Type B pancreatic cell (in vitro differentiated cells): ENCODE results near the gene ZNF780B. TPM values are rescaled to one million over a fixed set of nuclear protein-coding genes. Genes with fewer than 3 reads are reported as not detected.

Experiments used
- DNase-seq: peaks from one replicate; pipeline ENCODE4 v3.0.0; 2021; ENCODE audit warnings: mixed read lengths; ENCODE audit not compliant: unreplicated experiment; ENCODE audit errors: extremely low spot score
- H3K27ac Mint-ChIP-seq: 2 replicates; pipeline ENCODE4 v1.8.0; 2021; ENCODE audit warnings: mild to moderate bottlenecking, mixed read lengths
- H3K27me3 Mint-ChIP-seq: 2 replicates; pipeline ENCODE4 v1.8.0; 2021; ENCODE audit warnings: mixed read lengths
- H3K36me3 Mint-ChIP-seq: 2 replicates; pipeline ENCODE4 v1.8.0; 2021; ENCODE audit warnings: mixed read lengths
- H3K4me1 Mint-ChIP-seq: one replicate; pipeline ENCODE4 v1.8.0; 2021; ENCODE audit warnings: mixed read lengths; ENCODE audit not compliant: unreplicated experiment
- H3K4me3 Mint-ChIP-seq: 2 replicates; pipeline ENCODE4 v1.8.0; 2021; ENCODE audit warnings: mild to moderate bottlenecking, mixed read lengths
- H3K9me3 Mint-ChIP-seq: 2 replicates; pipeline ENCODE4 v1.8.0; 2021; ENCODE audit warnings: mixed read lengths
- CTCF ChIP-seq: fragments of 200-600 bp; sonication (generic); conservative IDR thresholded peaks from 2 replicates; pipeline ENCODE4 v1.5.0; 2021; ENCODE audit warnings: antibody characterized with exemption, mild to moderate bottlenecking
- total RNA-seq: library from RNA; stranded (reverse); gene quantifications from 2 replicates; pipeline ENCODE4 v1.2.1, GENCODE V29; 2021; ENCODE audit warnings: low replicate concordance

ZNF780B gene
- total RNA-seq, 1 donor from 2014 or later, result 38.8 TPM

GRCh38 chr19:40081411-40081810 lies 25.4 kb upstream of the ZNF780B start:
- TF ChIP-seq CTCF, result no peak
- no peak for DNase-seq
- Mint-ChIP-seq H3K27me3 (no peaks in the 10 kb centered on the region), H3K4me3 (no peak overlapping the region), H3K9me3 (peaks cover 9% of the 10 kb centered on the region), H3K4me1 (no peaks in the 10 kb centered on the region), H3K36me3 (peaks cover 59% of the 10 kb centered on the region), H3K27ac (no peak overlapping the region)

GRCh38 chr19:40080289-40080688 lies 24.3 kb upstream of the ZNF780B start:
- H3K9me3 Mint-ChIP-seq, result peaks cover 9% of the 10 kb centered on the region
- H3K4me3 Mint-ChIP-seq, result no peak overlapping the region
- no peaks in the 10 kb centered on the region for H3K27me3 Mint-ChIP-seq
- H3K27ac Mint-ChIP-seq, result no peak overlapping the region
- TF ChIP-seq CTCF, result no peak
- no peak for DNase-seq
- no peaks in the 10 kb centered on the region for H3K4me1 Mint-ChIP-seq
- peaks cover 70% of the 10 kb centered on the region for H3K36me3 Mint-ChIP-seq

GRCh38 chr19:40078377-40078776 lies 22.3 kb upstream of the ZNF780B start:
- Mint-ChIP-seq H3K4me3 (no peak overlapping the region), H3K27me3 (no peaks in the 10 kb centered on the region), H3K9me3 (peaks cover 15% of the 10 kb centered on the region), H3K36me3 (peaks cover 89% of the 10 kb centered on the region), H3K4me1 (no peaks in the 10 kb centered on the region), H3K27ac (no peak overlapping the region)
- no peak for TF ChIP-seq CTCF
- DNase-seq, result no peak

GRCh38 chr19:40070058-40070457 lies 14.0 kb upstream of the ZNF780B start:
- Mint-ChIP-seq H3K4me3 (no peak overlapping the region), H3K9me3 (peaks cover 15% of the 10 kb centered on the region), H3K27me3 (no peaks in the 10 kb centered on the region), H3K36me3 (peaks cover 39% of the 10 kb centered on the region), H3K4me1 (no peaks in the 10 kb centered on the region), H3K27ac (no peak overlapping the region)
- no peak for TF ChIP-seq CTCF
- DNase-seq, result no peak

GRCh38 chr19:40059624-40060023 lies 3.6 kb upstream of the ZNF780B start:
- DNase-seq, result no peak
- no peaks in the 10 kb centered on the region for H3K27me3 Mint-ChIP-seq
- H3K4me3 Mint-ChIP-seq, result no peak overlapping the region
- H3K36me3 Mint-ChIP-seq, result peaks cover 3% of the 10 kb centered on the region
- peaks cover 22% of the 10 kb centered on the region for H3K4me1 Mint-ChIP-seq
- peaks cover 21% of the 10 kb centered on the region for H3K9me3 Mint-ChIP-seq
- no peak for TF ChIP-seq CTCF
- no peak overlapping the region for H3K27ac Mint-ChIP-seq

GRCh38 chr19:40057166-40057565 lies 1.1 kb upstream of the ZNF780B start:
- H3K27me3 Mint-ChIP-seq, result no peaks in the 10 kb centered on the region
- H3K36me3 Mint-ChIP-seq, result peaks cover 27% of the 10 kb centered on the region
- no peak for TF ChIP-seq CTCF
- H3K4me3 Mint-ChIP-seq, result peak overlapping the region; percentile 100
- H3K9me3 Mint-ChIP-seq, result peaks cover 28% of the 10 kb centered on the region
- H3K4me1 Mint-ChIP-seq, result peaks cover 35% of the 10 kb centered on the region
- H3K27ac Mint-ChIP-seq, result no peak overlapping the region
- no peak for DNase-seq
